Caco-2 (cell line): ENCODE measurements around the gene LRP8. TPM values are rescaled to one million over a fixed set of nuclear protein-coding genes. Genes with fewer than 3 reads are reported as not detected.
A peak's percentile ranks its signal among the peaks of the same experiment; 100 is the strongest.

ENCODE experiments used
- BruUV-seq: library from RNA; stranded (reverse); fragments of 400-500 nt; replicated peaks from 2 replicates; lab custom pipeline; 2021; lab: Mats Ljungman, UMichigan
- CTCF ChIA-PET: fragments of 300-600 bp; sonication (Branson Sonifier 250); formaldehyde crosslinking; loops from one replicate; lab custom pipeline; 2022; ENCODE audit warnings: antibody characterized with exemption; lab: Charles Lee
- POLR2A ChIA-PET: fragments of 300-600 bp; sonication (Branson Sonifier 250); formaldehyde crosslinking; loops from one replicate; lab custom pipeline; 2022; ENCODE audit warnings: antibody characterized with exemption; lab: Charles Lee
- DNase-seq, 2 experiments: peaks; one replicate each; pipeline versions ENCODE4 v3.0.0 to v3.0.0-alpha.2; 2020 to 2022
- H3K27me3 ChIP-seq: replicated peaks from 2 replicates; pipeline ENCODE4 v1.6.0; 2011; ENCODE audit warnings: low read length; ENCODE audit not compliant: control insufficient read depth, insufficient read depth
- H3K36me3 ChIP-seq: 2 replicates; pipeline ENCODE4 v1.5.1; 2011; ENCODE audit warnings: low read length; ENCODE audit not compliant: control insufficient read depth, insufficient read depth
- H3K4me1 ChIP-seq: fragments of 250-450 bp; sonication (Bioruptor Pico); 2 replicates; pipeline ENCODE4 v1.5.1; 2020; ENCODE audit warnings: mild to moderate bottlenecking
- H3K4me3 ChIP-seq: 2 replicates; pipeline ENCODE4 v1.5.1; 2011; ENCODE audit warnings: low read depth, mild to moderate bottlenecking, control low read depth, low read length
- H3K9me3 ChIP-seq: fragments of 250-450 bp; sonication (Bioruptor Pico); 2 replicates; pipeline ENCODE4 v1.5.1; 2020; ENCODE audit warnings: mild to moderate bottlenecking, moderate library complexity
- H3K27ac Mint-ChIP-seq: one replicate; pipeline ENCODE4 v1.8.0; 2022; ENCODE audit warnings: mixed read lengths; ENCODE audit not compliant: unreplicated experiment
- H3K27me3 Mint-ChIP-seq: one replicate; pipeline ENCODE4 v1.8.0; 2022; ENCODE audit warnings: mixed read lengths; ENCODE audit not compliant: insufficient read depth, unreplicated experiment
- H3K36me3 Mint-ChIP-seq: one replicate; pipeline ENCODE4 v1.8.0; 2022; ENCODE audit warnings: mild to moderate bottlenecking, mixed read lengths; ENCODE audit not compliant: insufficient read depth, unreplicated experiment
- H3K4me1 Mint-ChIP-seq: one replicate; pipeline ENCODE4 v1.8.0; 2022; ENCODE audit warnings: low read depth, mixed read lengths; ENCODE audit not compliant: unreplicated experiment
- H3K4me3 Mint-ChIP-seq: one replicate; pipeline ENCODE4 v1.8.0; 2022; ENCODE audit warnings: mild to moderate bottlenecking, moderate library complexity, mixed read lengths; ENCODE audit not compliant: unreplicated experiment
- H3K9me3 Mint-ChIP-seq: one replicate; pipeline ENCODE4 v1.8.0; 2022; ENCODE audit warnings: mixed read lengths; ENCODE audit not compliant: unreplicated experiment
- CTCF ChIP-seq, 2 experiments: fragments of 200-600 bp in 1 of 2; IDR thresholded peaks; 1 replicate in 1 of 2; 2 replicates in 1 of 2; pipeline versions ENCODE4 v1.5.1 to v1.8.0; 2011 to 2022; ENCODE audit warnings: antibody characterized with exemption in 1 of 2, control low read depth in 1 of 2, inconsistent platforms in 1 of 2, low read depth in 1 of 2, low read length in 1 of 2, mild to moderate bottlenecking in 1 of 2, moderate library complexity in 1 of 2; ENCODE audit not compliant: insufficient read depth in 1 of 2, severe bottlenecking in 1 of 2, unreplicated experiment in 1 of 2
- intact Hi-C: fragments of 100-400 bp; cut with micrococcal nuclease; formaldehyde crosslinking; loops from one replicate; pipeline ENCODE4 v1.10.0; 2022; ENCODE audit not compliant: unreplicated experiment
- total RNA-seq: library from RNA; stranded (reverse); gene quantifications from 2 replicates; pipeline ENCODE4 v1.2.3, GENCODE V29; 2022

LRP8 gene
- total RNA-seq, 1 experiment from 2014 or later: 11.8 TPM

- Histone ChIP-seq H3K4me3 (peak overlapping the region; percentile 47), H3K36me3 (no peaks in the 10 kb centered on the region), H3K27me3 (no peaks in the 10 kb centered on the region), H3K4me1 (peaks cover 33% of the 10 kb centered on the region), H3K9me3 (no peaks in the 10 kb centered on the region)
- intact Hi-C loops: loop anchor here (5.0 to 10.0 kb wide), 2 partner anchors 33 to 66 kb away; no protein-coding TSS in a partner anchor
- H3K27ac Mint-ChIP-seq: peak overlapping the region; percentile 90
- DNase-seq: peak in 1 of 2 experiments; percentile 12
- H3K9me3 Mint-ChIP-seq: no peaks in the 10 kb centered on the region
- no peaks in the 10 kb centered on the region for H3K27me3 Mint-ChIP-seq
- CTCF ChIA-PET: no interaction called here
- no peak for TF ChIP-seq CTCF (IDR thresholded peaks at IDR 0.05; ENCODE audit: insufficient read depth in 1 of 2, low read depth in 1 of 2, low read length in 1 of 2, severe bottlenecking in 1 of 2, unreplicated experiment in 1 of 2)
- H3K36me3 Mint-ChIP-seq: peaks cover 22% of the 10 kb centered on the region
- POLR2A ChIA-PET: no interaction called here
- H3K4me1 Mint-ChIP-seq: peaks cover 25% of the 10 kb centered on the region
- H3K4me3 Mint-ChIP-seq: peak overlapping the region; percentile 81
- no TSS peak for BruUV-seq
Measured at GRCh38 chr1:53328541-53329499, 950 bp upstream of the LRP8 start.

- Mint-ChIP-seq H3K27me3 (no peaks in the 10 kb centered on the region), H3K9me3 (no peaks in the 10 kb centered on the region), H3K4me1 (peaks cover 19% of the 10 kb centered on the region), H3K36me3 (peaks cover 22% of the 10 kb centered on the region), H3K27ac (peak overlapping the region; percentile 93), H3K4me3 (peak overlapping the region; percentile 81)
- ChIA-PET CTCF (interaction anchor here (1.4 kb wide), 1 partner anchor 66 kb away, joined by 5 read pairs; no protein-coding TSS in a partner anchor), POLR2A (interaction anchor here (1.4 kb wide), 1 partner anchor 16 kb away, joined by 3 read pairs; no protein-coding TSS in a partner anchor)
- no peak for TF ChIP-seq CTCF (IDR thresholded peaks at IDR 0.05; ENCODE audit: insufficient read depth in 1 of 2, low read depth in 1 of 2, low read length in 1 of 2, severe bottlenecking in 1 of 2, unreplicated experiment in 1 of 2)
- no peaks in the 10 kb centered on the region for H3K27me3 ChIP-seq
- intact Hi-C loops: loop anchor here (5.0 to 10.0 kb wide), 2 partner anchors 35 to 67 kb away; no protein-coding TSS in a partner anchor
- H3K36me3 ChIP-seq: no peaks in the 10 kb centered on the region
- H3K4me1 ChIP-seq: peaks cover 33% of the 10 kb centered on the region
- no peaks in the 10 kb centered on the region for H3K9me3 ChIP-seq
- no TSS peak for BruUV-seq
- H3K4me3 ChIP-seq: peak overlapping the region; percentile 66
- DNase-seq: peak in 1 of 2 experiments; percentile 24
Measured at GRCh38 chr1:53327182-53327913, 522 bp downstream of the LRP8 start.
